GM13977 (cell line): ENCODE measurements around the gene SHROOM3.

ENCODE experiments used
- DNase-seq: peaks from one replicate; pipeline ENCODE4 v3.0.0; 2012; ENCODE audit warnings: low spot score
- in situ Hi-C: fragments of 300-500 bp; cut with MboI; formaldehyde crosslinking; loops from one replicate; pipeline ENCODE4 v1.12.0; 2022; ENCODE audit warnings: low sequenced_read_pairs, low pct_unique_long_range_greater_than_20kb, mixed read lengths, inconsistent platforms; ENCODE audit not compliant: unreplicated experiment
- TF ChIP-seq, protein P1 (sequence below): IDR thresholded peaks from 2 replicates; pipeline ENCODE4 v1.5.1; 2012; ENCODE audit warnings: mild to moderate bottlenecking, control low read depth; ENCODE audit not compliant: insufficient read depth; ENCODE audit errors: extremely low read depth, missing control alignments

The SHROOM3 gene

DNA sequence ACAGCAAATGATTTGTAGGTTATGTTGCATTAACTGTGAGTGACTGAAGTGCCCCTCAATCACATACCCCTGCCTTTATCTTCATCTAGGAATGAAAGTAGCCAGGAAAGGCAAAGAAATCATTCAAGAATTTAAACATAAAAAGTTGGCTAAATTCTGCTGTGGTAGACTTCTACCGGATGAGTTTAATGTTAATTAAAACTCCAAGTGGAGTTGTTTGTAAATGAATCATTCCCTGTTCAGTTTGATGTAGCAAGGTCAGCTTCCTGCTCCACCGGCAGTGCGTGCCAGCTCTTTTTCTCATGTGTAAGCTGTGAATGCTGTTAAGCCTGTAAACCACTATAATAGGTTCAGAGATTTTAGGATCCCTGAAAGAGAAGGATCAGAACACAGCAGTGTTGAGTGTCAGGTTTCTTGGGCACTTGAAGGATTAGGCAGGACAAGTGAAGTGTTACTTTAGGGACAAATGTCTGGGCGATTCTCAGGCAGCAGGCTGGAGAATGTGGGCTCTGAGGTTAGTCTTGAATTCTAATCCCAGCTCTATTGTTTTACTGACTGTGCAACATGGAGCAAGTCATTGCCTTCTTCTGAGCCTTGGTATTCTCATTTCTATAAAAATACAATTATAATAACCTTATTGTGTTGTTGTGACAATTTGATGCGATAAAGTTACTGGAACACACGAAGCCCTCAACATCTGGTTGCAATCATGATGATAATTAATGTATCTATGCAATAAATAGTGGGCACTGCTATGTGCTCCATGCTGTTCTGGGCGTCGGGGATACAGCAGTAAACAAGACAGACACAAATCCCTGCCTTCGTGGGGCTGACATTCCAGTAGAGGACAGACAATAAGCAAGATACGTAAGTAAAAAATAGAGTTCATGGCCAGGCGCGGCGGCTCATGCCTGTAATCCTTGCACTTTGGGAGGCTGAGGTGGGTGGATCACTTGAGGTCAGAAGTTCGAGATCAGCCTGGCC lies 112.0 kb downstream of the SHROOM3 start:
- no peak for DNase-seq
- in situ Hi-C loops = no loop called here
- TF ChIP-seq, protein P1, sequence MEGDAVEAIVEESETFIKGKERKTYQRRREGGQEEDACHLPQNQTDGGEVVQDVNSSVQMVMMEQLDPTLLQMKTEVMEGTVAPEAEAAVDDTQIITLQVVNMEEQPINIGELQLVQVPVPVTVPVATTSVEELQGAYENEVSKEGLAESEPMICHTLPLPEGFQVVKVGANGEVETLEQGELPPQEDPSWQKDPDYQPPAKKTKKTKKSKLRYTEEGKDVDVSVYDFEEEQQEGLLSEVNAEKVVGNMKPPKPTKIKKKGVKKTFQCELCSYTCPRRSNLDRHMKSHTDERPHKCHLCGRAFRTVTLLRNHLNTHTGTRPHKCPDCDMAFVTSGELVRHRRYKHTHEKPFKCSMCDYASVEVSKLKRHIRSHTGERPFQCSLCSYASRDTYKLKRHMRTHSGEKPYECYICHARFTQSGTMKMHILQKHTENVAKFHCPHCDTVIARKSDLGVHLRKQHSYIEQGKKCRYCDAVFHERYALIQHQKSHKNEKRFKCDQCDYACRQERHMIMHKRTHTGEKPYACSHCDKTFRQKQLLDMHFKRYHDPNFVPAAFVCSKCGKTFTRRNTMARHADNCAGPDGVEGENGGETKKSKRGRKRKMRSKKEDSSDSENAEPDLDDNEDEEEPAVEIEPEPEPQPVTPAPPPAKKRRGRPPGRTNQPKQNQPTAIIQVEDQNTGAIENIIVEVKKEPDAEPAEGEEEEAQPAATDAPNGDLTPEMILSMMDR = no peak

DNA sequence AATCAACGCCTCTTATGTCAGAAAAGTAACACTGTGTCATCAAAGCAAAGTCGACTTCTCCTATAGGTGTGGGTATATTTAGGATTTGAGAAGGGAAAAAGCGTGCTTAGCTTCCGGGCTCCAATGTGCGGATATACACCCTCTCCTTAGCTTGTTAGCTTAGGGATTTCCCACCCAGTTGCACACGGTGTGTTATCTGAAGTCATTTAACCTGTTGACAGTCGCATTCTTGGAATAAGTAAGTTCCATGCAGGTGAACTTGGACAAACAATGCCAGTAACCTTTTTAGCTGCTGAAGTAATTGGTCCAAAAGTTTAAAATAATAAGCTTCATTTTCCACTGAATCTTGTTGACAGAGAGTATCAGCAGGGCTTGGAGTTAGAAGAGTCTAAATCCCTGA lies 113.7 kb downstream of the SHROOM3 start:
- in situ Hi-C loops = no loop called here
- TF ChIP-seq, protein P1 = no peak
- no peak for DNase-seq

DNA sequence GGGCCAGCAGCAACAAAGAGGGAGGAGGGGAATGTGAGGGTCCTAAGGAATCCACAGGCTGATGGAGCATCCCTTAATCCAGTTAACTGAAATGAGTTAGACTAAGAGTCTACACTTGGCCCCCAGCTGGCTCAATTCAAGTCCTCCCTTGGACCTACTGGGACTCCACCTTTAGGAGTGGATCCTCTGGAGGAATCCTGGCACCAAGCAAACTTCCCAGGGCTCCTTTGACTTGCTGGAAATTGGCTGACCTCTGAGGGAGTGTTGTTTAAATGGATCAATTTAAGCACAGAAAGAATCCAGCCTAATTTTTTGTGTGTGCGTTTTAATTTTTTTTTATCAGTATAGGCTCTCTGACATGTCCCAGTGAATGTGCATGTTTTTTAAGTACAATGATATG lies 114.7 kb downstream of the SHROOM3 start:
- DNase-seq = no peak
- in situ Hi-C loops = no loop called here
- TF ChIP-seq, protein P1 = no peak

DNA sequence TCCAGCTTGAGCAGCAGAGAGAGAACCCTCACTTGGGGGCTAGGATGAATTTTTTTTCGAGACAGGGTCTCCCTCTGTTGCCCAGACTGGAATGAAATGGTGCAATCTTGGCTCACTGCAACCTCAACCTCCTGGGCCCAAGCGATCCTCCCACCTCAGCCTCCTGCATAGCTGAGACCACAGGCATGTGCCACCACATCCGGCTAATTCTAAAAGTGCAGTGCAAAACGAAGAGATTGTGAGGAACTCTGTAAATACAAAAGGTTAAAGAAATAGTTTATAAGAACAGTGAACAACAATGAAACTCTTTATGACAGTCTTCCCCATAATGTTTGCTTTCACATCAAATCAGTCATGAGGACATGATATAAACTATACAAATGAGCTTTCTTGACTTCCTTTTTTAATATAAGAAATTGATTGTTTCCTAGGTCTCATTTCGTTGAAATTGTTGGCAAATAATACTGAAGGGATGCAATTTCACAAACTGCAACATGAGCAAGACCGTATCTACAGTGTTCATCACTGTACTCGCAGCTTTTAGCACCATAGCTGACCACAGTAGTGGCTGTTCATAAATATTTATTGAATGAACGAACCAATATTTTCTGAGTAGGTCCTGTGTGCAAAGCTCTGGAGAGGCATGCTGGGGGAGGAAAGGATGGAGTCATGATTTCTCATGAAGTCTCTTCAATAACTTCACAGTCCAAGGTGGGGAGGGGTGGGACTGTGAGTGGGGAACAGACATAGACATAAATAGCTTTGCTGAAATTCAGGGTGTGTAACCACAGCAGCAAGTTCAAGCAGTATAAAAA lies 116.1 kb downstream of the SHROOM3 start:
- in situ Hi-C loops = no loop called here
- DNase-seq = no peak
- TF ChIP-seq, protein P1 = no peak

DNA sequence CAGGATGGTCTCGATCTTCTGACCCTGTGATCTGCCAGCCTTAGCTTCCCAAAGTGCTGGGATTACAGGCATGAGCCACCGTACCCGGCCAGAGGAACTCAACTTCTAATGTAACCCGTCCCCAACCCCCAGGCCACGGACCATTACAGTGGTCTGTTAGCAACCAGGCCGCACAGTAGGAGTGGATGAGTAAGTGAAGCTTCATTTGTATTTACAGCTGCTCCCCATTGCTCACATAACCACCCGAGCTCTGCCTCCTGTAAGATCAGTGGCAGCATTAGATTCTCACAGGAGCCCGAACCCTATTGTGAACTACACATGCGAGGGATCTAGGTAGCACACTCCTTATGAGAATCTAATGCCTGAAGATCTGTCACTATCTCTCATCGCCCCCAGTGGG lies 119.6 kb downstream of the SHROOM3 start:
- TF ChIP-seq, protein P1 = no peak
- in situ Hi-C loops = no loop called here
- DNase-seq = no peak

DNA sequence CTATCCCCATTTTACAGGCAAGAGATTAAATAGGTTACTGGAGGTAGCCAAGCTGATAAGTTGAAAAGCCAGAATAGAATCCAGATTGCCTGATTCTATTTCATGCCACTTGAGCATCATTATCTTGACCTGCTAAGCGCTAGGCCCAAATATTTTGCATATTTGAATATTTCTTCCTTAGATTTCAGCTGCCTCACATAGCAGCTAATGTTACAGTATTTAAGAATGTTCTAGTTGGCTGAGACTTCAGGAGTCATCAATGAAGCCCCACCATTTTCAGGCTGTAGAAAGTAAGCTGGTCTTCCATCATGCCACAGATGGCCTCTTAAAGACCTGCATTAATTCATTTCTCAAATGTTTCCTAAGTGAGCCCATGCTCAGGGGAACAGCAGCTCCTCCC lies 121.4 kb downstream of the SHROOM3 start:
- no peak for DNase-seq
- TF ChIP-seq, protein P1 = no peak
- in situ Hi-C loops = no loop called here
